Ishikawa (cell line): ENCODE results near the gene HERC4.

Source experiments
- CEBPB ChIP-seq: IDR thresholded peaks from 2 replicates; pipeline ENCODE4 v1.6.1; 2012
- EP300 ChIP-seq: IDR thresholded peaks from 2 replicates; pipeline ENCODE4 v1.6.1; 2012; ENCODE audit warnings: borderline replicate concordance
- MAX ChIP-seq: IDR thresholded peaks from 2 replicates; pipeline ENCODE4 v1.6.1; 2012
- NFIC ChIP-seq: IDR thresholded peaks from 2 replicates; pipeline ENCODE4 v1.6.1; 2012
- RAD21 ChIP-seq: IDR thresholded peaks from 2 replicates; pipeline ENCODE4 v1.6.1; 2012; ENCODE audit warnings: low read depth
- TAF1 ChIP-seq: IDR thresholded peaks from 2 replicates; pipeline ENCODE4 v1.6.1; 2012; ENCODE audit warnings: low read depth, mild to moderate bottlenecking
- TCF12 ChIP-seq: IDR thresholded peaks from 2 replicates; pipeline ENCODE4 v1.6.1; 2012; ENCODE audit warnings: low read depth
- TEAD4 ChIP-seq: IDR thresholded peaks from 2 replicates; pipeline ENCODE4 v1.6.1; 2012
- YY1 ChIP-seq: IDR thresholded peaks from 2 replicates; pipeline ENCODE4 v1.6.1; 2012; ENCODE audit warnings: low read depth
- ZBTB7A ChIP-seq: IDR thresholded peaks from 2 replicates; pipeline ENCODE4 v1.6.1; 2012; ENCODE audit warnings: low read depth
- TF ChIP-seq, protein P1 (sequence below): IDR thresholded peaks from 2 replicates; pipeline ENCODE4 v1.6.1; 2012; ENCODE audit warnings: low read depth, mild to moderate bottlenecking
- TF ChIP-seq, protein P2 (sequence below): IDR thresholded peaks from 2 replicates; pipeline ENCODE4 v1.6.1; 2012

DNA sequence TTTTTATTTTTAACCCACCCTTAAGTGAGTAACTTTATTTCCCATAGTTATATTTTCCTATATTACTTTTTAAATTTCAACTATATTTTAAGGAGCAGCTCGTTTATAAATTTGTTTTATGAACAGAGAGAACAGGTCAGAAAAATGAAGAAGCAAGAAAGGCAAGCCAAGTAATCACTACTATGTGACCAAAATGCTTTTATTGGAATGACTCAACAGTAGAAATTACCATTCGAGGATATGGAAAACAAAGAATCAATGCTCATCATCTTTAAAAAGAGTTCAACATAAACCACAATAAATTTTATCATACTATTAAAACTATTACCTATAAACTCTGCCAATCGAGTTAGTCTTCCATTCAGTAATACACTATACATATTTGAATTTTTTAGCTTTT lies 7.6 kb downstream of the HERC4 start:
- TF ChIP-seq TAF1 (no peak), YY1 (no peak), RAD21 (no peak), MAX (no peak), TEAD4 (no peak), EP300 (no peak), TCF12 (no peak), NFIC (no peak), CEBPB (no peak), ZBTB7A (no peak)
- TF ChIP-seq, protein P1, sequence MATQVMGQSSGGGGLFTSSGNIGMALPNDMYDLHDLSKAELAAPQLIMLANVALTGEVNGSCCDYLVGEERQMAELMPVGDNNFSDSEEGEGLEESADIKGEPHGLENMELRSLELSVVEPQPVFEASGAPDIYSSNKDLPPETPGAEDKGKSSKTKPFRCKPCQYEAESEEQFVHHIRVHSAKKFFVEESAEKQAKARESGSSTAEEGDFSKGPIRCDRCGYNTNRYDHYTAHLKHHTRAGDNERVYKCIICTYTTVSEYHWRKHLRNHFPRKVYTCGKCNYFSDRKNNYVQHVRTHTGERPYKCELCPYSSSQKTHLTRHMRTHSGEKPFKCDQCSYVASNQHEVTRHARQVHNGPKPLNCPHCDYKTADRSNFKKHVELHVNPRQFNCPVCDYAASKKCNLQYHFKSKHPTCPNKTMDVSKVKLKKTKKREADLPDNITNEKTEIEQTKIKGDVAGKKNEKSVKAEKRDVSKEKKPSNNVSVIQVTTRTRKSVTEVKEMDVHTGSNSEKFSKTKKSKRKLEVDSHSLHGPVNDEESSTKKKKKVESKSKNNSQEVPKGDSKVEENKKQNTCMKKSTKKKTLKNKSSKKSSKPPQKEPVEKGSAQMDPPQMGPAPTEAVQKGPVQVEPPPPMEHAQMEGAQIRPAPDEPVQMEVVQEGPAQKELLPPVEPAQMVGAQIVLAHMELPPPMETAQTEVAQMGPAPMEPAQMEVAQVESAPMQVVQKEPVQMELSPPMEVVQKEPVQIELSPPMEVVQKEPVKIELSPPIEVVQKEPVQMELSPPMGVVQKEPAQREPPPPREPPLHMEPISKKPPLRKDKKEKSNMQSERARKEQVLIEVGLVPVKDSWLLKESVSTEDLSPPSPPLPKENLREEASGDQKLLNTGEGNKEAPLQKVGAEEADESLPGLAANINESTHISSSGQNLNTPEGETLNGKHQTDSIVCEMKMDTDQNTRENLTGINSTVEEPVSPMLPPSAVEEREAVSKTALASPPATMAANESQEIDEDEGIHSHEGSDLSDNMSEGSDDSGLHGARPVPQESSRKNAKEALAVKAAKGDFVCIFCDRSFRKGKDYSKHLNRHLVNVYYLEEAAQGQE = no peak
- TF ChIP-seq, protein P2, sequence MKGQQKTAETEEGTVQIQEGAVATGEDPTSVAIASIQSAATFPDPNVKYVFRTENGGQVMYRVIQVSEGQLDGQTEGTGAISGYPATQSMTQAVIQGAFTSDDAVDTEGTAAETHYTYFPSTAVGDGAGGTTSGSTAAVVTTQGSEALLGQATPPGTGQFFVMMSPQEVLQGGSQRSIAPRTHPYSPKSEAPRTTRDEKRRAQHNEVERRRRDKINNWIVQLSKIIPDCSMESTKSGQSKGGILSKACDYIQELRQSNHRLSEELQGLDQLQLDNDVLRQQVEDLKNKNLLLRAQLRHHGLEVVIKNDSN = no peak
